Right atrium auricular region (tissue), 2 donors: Measurements from ENCODE around the gene LRRK1. TPM values are rescaled to one million over a fixed set of nuclear protein-coding genes. Genes with fewer than 3 reads are reported as not detected.

Experiments
- DNase-seq: peaks from one replicate; pipeline ENCODE4 v3.0.0-alpha.2; 2019; ENCODE audit warnings: low spot score
- H3K27ac ChIP-seq, 2 donors: fragments of 200-600 bp; sonication (generic); 1 replicate in 1 of 2; 2 replicates in 1 of 2; pipeline ENCODE4 v1.5.1; 2016 to 2019
- H3K27me3 ChIP-seq, 2 donors: fragments of 200-600 bp; sonication (generic); one replicate each; pipeline versions ENCODE4 v1.5.1 to v1.6.0; 2017 to 2019
- H3K36me3 ChIP-seq: fragments of 200-600 bp; sonication (generic); one replicate; pipeline ENCODE4 v1.5.1; 2016
- H3K4me1 ChIP-seq, 2 donors: fragments of 200-600 bp; sonication (generic); one replicate each; pipeline versions ENCODE4 v1.5.1 to v1.6.0; 2017 to 2019
- H3K4me3 ChIP-seq, 2 donors: fragments of 200-600 bp; sonication (generic); 1 replicate in 1 of 2; 2 replicates in 1 of 2; pipeline ENCODE4 v1.5.1; 2017 to 2019; ENCODE audit warnings: mild to moderate bottlenecking in 1 of 2, moderate library complexity in 1 of 2
- H3K9me3 ChIP-seq, 2 donors: fragments of 200-600 bp; sonication (generic); one replicate each; pipeline ENCODE4 v1.5.1; 2019
- total RNA-seq, 2 donors: library from RNA; depleted of rRNA; stranded (reverse); fragments of >200 nt; gene quantifications; one replicate each; pipeline ENCODE4 v1.1.0, GENCODE V29; 2016
- TF ChIP-seq, protein P1 (sequence below), 2 donors: fragments of 200-600 bp; sonication (generic); IDR thresholded peaks; one replicate each; pipeline ENCODE4 v1.5.1; 2019; ENCODE audit warnings: antibody characterized with exemption in 2 of 2

Gene LRRK1
- total RNA-seq, 2 donors from 2014 or later, result 1.9 to 4.4 TPM

DNA sequence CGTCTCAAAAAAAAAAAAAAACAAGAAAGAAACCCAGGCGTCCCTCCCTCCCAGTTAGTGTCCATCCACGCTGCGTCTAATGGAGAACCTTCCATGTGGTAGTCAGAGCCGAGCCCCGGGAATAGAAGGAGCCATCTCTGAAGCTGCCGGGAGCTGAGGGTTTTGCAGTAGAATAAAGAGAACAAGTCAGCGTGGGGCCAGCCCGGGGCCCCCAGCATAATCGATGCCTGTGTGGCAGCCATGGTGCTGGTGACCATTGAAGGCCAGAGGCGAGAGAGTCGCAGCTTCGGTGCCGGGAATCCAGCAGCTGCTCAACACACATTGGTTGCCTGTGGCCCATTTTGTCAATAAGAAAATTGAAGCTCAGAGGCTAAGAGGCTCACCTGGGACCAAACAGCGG, 181.0 kb downstream of the LRRK1 start:
- H3K9me3 ChIP-seq, result no peaks in the 10 kb centered on the region
- H3K4me3 ChIP-seq, result no peak overlapping the region
- no peaks in the 10 kb centered on the region for H3K4me1 ChIP-seq
- no peak for DNase-seq
- TF ChIP-seq, protein P1, sequence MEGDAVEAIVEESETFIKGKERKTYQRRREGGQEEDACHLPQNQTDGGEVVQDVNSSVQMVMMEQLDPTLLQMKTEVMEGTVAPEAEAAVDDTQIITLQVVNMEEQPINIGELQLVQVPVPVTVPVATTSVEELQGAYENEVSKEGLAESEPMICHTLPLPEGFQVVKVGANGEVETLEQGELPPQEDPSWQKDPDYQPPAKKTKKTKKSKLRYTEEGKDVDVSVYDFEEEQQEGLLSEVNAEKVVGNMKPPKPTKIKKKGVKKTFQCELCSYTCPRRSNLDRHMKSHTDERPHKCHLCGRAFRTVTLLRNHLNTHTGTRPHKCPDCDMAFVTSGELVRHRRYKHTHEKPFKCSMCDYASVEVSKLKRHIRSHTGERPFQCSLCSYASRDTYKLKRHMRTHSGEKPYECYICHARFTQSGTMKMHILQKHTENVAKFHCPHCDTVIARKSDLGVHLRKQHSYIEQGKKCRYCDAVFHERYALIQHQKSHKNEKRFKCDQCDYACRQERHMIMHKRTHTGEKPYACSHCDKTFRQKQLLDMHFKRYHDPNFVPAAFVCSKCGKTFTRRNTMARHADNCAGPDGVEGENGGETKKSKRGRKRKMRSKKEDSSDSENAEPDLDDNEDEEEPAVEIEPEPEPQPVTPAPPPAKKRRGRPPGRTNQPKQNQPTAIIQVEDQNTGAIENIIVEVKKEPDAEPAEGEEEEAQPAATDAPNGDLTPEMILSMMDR (IDR thresholded peaks at IDR 0.05), result no peak
- H3K36me3 ChIP-seq, result no peaks in the 10 kb centered on the region
- H3K27me3 ChIP-seq, result no peaks in the 10 kb centered on the region
- H3K27ac ChIP-seq, result no peak overlapping the region

DNA sequence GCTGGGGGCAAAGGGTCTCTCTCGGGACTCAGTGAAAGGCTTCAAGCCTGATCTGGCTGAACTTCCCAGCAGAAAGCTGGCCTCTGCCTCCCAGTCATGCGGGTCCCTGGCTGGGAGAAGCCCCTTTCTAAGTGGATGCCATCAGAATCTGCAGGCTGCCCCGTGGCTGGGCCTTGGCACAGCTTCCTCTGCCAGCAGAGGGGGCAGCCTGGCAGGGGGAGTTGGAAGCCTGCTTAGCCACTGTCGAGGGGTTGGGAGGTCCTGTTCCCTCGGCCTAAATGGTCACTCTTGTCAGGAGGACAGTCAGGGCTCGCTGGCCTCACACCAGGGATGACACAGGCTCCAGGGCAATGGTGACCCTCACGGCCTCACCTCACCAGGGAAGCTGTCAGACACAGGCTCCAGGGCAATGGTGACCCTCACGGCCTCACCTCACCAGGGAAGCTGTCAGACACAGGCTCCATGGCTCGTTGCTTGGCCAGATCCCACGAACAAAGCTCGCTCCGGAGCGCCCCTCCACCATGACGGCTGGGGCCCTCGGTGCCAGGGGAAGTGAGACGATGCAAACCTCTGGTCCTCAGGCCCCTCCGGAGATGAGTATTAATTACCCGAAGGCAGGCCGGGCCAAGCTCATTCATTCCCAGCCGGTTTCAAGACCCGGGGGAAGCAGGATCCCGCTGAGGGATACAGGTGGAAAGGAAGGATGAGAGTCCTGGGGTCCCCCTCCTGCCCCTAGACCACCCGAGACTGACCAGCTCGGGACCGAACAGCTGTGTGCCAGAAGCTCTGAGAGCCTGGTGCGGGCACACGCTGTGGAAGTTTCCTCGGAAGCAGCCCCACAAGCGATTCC, 181.7 kb downstream of the LRRK1 start:
- H3K4me3 ChIP-seq, result no peak overlapping the region
- no peaks in the 10 kb centered on the region for H3K9me3 ChIP-seq
- no peak overlapping the region for H3K27ac ChIP-seq
- no peaks in the 10 kb centered on the region for H3K27me3 ChIP-seq
- TF ChIP-seq, protein P1 (IDR thresholded peaks at IDR 0.05), result peak in 1 of 2 donors; percentile 30
- peaks cover 0 to 6% of the 10 kb centered on the region in 2 donors for H3K4me1 ChIP-seq
- H3K36me3 ChIP-seq, result no peaks in the 10 kb centered on the region
- DNase-seq, result no peak

GRCh38 chr15:101101676-101102075, 182.5 kb downstream of the LRRK1 start:
- Histone ChIP-seq H3K27me3 (no peaks in the 10 kb centered on the region), H3K9me3 (no peaks in the 10 kb centered on the region), H3K4me1 (peaks cover 0 to 8% of the 10 kb centered on the region in 2 donors), H3K27ac (no peak overlapping the region), H3K4me3 (no peak overlapping the region), H3K36me3 (no peaks in the 10 kb centered on the region)
- DNase-seq, result no peak
- TF ChIP-seq, protein P1 (IDR thresholded peaks at IDR 0.05), result no peak

- H3K4me1 ChIP-seq, result peaks cover 0 to 8% of the 10 kb centered on the region in 2 donors
- DNase-seq, result no peak
- H3K27me3 ChIP-seq, result no peaks in the 10 kb centered on the region
- H3K4me3 ChIP-seq, result no peak overlapping the region
- H3K27ac ChIP-seq, result no peak overlapping the region
- TF ChIP-seq, protein P1 (IDR thresholded peaks at IDR 0.05), result no peak
- no peaks in the 10 kb centered on the region for H3K36me3 ChIP-seq
- H3K9me3 ChIP-seq, result no peaks in the 10 kb centered on the region
These were observed 183.6 kb downstream of the LRRK1 start for GRCh38 chr15:101102746-101103145.

DNA sequence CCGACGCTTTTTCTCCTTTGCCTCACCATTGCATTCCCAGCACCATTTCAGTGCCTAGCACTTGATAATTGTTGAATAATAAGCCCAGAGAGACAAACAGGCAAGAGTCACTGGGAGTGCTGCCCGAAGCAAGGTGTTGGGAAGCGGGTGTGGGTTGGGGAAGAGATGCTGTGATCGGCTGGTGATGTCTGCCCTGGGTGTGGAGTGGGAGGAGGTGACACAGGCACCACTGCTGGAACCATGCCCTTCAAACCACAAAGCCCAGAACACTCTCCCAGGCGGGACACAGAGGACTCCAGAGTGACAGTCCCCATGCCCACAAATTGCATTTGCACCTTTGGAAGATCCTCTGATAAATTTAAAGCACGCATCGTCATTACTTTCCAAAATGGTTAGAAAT, 184.4 kb downstream of the LRRK1 start:
- Histone ChIP-seq H3K4me3 (no peak overlapping the region), H3K27me3 (no peaks in the 10 kb centered on the region), H3K27ac (no peak overlapping the region), H3K9me3 (no peaks in the 10 kb centered on the region), H3K36me3 (no peaks in the 10 kb centered on the region), H3K4me1 (peaks cover 0 to 8% of the 10 kb centered on the region in 2 donors)
- TF ChIP-seq, protein P1 (IDR thresholded peaks at IDR 0.05), result no peak
- DNase-seq, result no peak
